ENCODE data around the gene IL1R2. TPM values are rescaled to one million over a fixed set of nuclear protein-coding genes. Genes with fewer than 3 reads are reported as not detected.

IL1R2 gene
- total and polyA plus RNA-seq, 2 of the 13 experiments (the other 11 are each of a cell fraction or from before 2014, with no cell fraction given) = 3.6 to 7.3 TPM

- TF ChIP-seq ELF3 (CRISPR knock-in tag; IDR thresholded peaks at IDR 0.05) (0 out of 2 replicates have a peak, but pooled peaks have one; percentile 38), KMT2B (CRISPR knock-in tag; IDR thresholded peaks at IDR 0.05) (no peak; the same call in 1 of the 2 replicates), ZNF766 (CRISPR knock-in tag; IDR thresholded peaks at IDR 0.05; ENCODE audit: borderline replicate concordance) (0 out of 2 replicates have a peak, but pooled peaks have one; percentile 24), AKNA (CRISPR knock-in tag; IDR thresholded peaks at IDR 0.05; ENCODE audit: borderline replicate concordance) (no peak), ARID4A (CRISPR knock-in tag; IDR thresholded peaks at IDR 0.05; ENCODE audit: borderline replicate concordance) (no peak), SP2 (CRISPR knock-in tag; IDR thresholded peaks at IDR 0.05) (no peak), ZNF121 (CRISPR knock-in tag; IDR thresholded peaks at IDR 0.05) (no peak), KLF16 (CRISPR knock-in tag; IDR thresholded peaks at IDR 0.05) (peak in 1 of 2 experiments; percentile 31; a peak in 1 of 4 replicates), ZNF512 (CRISPR knock-in tag; IDR thresholded peaks at IDR 0.05) (no peak)
- TF ChIP-seq, protein P1, sequence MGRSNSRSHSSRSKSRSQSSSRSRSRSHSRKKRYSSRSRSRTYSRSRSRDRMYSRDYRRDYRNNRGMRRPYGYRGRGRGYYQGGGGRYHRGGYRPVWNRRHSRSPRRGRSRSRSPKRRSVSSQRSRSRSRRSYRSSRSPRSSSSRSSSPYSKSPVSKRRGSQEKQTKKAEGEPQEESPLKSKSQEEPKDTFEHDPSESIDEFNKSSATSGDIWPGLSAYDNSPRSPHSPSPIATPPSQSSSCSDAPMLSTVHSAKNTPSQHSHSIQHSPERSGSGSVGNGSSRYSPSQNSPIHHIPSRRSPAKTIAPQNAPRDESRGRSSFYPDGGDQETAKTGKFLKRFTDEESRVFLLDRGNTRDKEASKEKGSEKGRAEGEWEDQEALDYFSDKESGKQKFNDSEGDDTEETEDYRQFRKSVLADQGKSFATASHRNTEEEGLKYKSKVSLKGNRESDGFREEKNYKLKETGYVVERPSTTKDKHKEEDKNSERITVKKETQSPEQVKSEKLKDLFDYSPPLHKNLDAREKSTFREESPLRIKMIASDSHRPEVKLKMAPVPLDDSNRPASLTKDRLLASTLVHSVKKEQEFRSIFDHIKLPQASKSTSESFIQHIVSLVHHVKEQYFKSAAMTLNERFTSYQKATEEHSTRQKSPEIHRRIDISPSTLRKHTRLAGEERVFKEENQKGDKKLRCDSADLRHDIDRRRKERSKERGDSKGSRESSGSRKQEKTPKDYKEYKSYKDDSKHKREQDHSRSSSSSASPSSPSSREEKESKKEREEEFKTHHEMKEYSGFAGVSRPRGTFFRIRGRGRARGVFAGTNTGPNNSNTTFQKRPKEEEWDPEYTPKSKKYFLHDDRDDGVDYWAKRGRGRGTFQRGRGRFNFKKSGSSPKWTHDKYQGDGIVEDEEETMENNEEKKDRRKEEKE (IDR thresholded peaks at IDR 0.05) = no peak
- TF ChIP-seq, protein P2, sequence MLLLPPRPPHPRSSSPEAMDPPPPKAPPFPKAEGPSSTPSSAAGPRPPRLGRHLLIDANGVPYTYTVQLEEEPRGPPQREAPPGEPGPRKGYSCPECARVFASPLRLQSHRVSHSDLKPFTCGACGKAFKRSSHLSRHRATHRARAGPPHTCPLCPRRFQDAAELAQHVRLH (CRISPR knock-in tag; IDR thresholded peaks at IDR 0.05; ENCODE audit: borderline replicate concordance, low read depth) = peak; percentile 48; the same call in 1 of the 2 replicates
Observed at GRCh38 chr2:102034683-102035548, 43.2 kb downstream of the IL1R2 start (continued).
